SK-N-SH treated with all-trans-retinoic acid at 6 μM for 48 hours (cell line): ENCODE results near the gene NDOR1.

Experiments
- ATAC-seq: fragments of 200-7000 bp; cut with Tn5 transposase; 3 replicates; pipeline ENCODE4 v1.9.1; 2020; ENCODE audit warnings: mild to moderate bottlenecking, moderate library complexity
- ARNTL ChIP-seq: fragments of 450-650 bp; formaldehyde crosslinking; IDR thresholded peaks from 2 replicates; pipeline ENCODE4 v1.5.0; 2020; ENCODE audit warnings: low read depth, mild to moderate bottlenecking, moderate library complexity, borderline replicate concordance
- BACH2 ChIP-seq: fragments of 250-450 bp; sonication (Bioruptor Pico); IDR thresholded peaks from 2 replicates; pipeline ENCODE4 v1.9.0; 2021; ENCODE audit warnings: mild to moderate bottlenecking, borderline replicate concordance
- CSDC2 ChIP-seq: fragments of 250-450 bp; sonication (Bioruptor Pico); IDR thresholded peaks from 2 replicates; pipeline ENCODE4 v1.5.0; 2020; ENCODE audit warnings: mild to moderate bottlenecking, moderate library complexity
- ESRRG ChIP-seq: fragments of 250-450 bp; sonication (Bioruptor Pico); IDR thresholded peaks from 2 replicates; pipeline ENCODE4 v1.6.1; 2021; ENCODE audit warnings: mild to moderate bottlenecking
- OSR1 ChIP-seq: fragments of 250-450 bp; sonication (Bioruptor Pico); IDR thresholded peaks from 2 replicates; pipeline ENCODE4 v1.8.0; 2022; ENCODE audit warnings: moderate library complexity, mild to moderate bottlenecking, inconsistent platforms
- PPARA ChIP-seq: fragments of 250-450 bp; sonication (Bioruptor Pico); IDR thresholded peaks from 2 replicates; pipeline ENCODE4 v1.5.0; 2020; ENCODE audit warnings: mild to moderate bottlenecking, borderline replicate concordance
- RARB ChIP-seq: fragments of 250-450 bp; sonication (Bioruptor Pico); IDR thresholded peaks from 2 replicates; pipeline ENCODE4 v1.8.0; 2021; ENCODE audit warnings: mild to moderate bottlenecking, moderate library complexity
- SNAI2 ChIP-seq: fragments of 250-450 bp; sonication (Bioruptor Pico); IDR thresholded peaks from 2 replicates; pipeline ENCODE4 v1.5.0; 2020; ENCODE audit warnings: mild to moderate bottlenecking, moderate library complexity
- TCF4 ChIP-seq: fragments of 250-450 bp; sonication (Bioruptor Pico); IDR thresholded peaks from 2 replicates; pipeline ENCODE4 v1.8.0; 2021; ENCODE audit warnings: mild to moderate bottlenecking, moderate library complexity, borderline replicate concordance
- TOX ChIP-seq: fragments of 250-450 bp; sonication (Bioruptor Pico); IDR thresholded peaks from 2 replicates; pipeline ENCODE4 v1.8.0; 2021; ENCODE audit warnings: mild to moderate bottlenecking, moderate library complexity, borderline replicate concordance
- ZFP3 ChIP-seq: fragments of 250-450 bp; sonication (Bioruptor Pico); IDR thresholded peaks from 2 replicates; pipeline ENCODE4 v1.5.0; 2020; ENCODE audit warnings: mild to moderate bottlenecking, moderate library complexity
- ZFP30 ChIP-seq: fragments of 450-650 bp; formaldehyde crosslinking; IDR thresholded peaks from 2 replicates; pipeline ENCODE4 v1.5.0; 2022; ENCODE audit warnings: mild to moderate bottlenecking, moderate library complexity
- ZNF565 ChIP-seq: fragments of 450-650 bp; formaldehyde crosslinking; conservative IDR thresholded peaks from 2 replicates; pipeline ENCODE4 v1.5.0; 2020; ENCODE audit warnings: low read depth, mild to moderate bottlenecking, moderate library complexity
- ZNF70 ChIP-seq: fragments of 450-650 bp; formaldehyde crosslinking; IDR thresholded peaks from 2 replicates; pipeline ENCODE4 v1.5.0; 2020; ENCODE audit warnings: mild to moderate bottlenecking, moderate library complexity
- ZNF8 ChIP-seq: fragments of 450-650 bp; formaldehyde crosslinking; IDR thresholded peaks from 2 replicates; pipeline ENCODE4 v1.5.0; 2020; ENCODE audit warnings: mild to moderate bottlenecking, moderate library complexity
- TF ChIP-seq, protein P1 (sequence below): fragments of 250-450 bp; sonication (Bioruptor Pico); IDR thresholded peaks from 2 replicates; pipeline ENCODE4 v1.8.0; 2021; ENCODE audit warnings: low read depth, mild to moderate bottlenecking, moderate library complexity, borderline replicate concordance
- TF ChIP-seq, protein P2 (sequence below): fragments of 250-450 bp; sonication (Bioruptor Pico); IDR thresholded peaks from 2 replicates; pipeline ENCODE4 v1.8.0; 2020; ENCODE audit warnings: mild to moderate bottlenecking, moderate library complexity, borderline replicate concordance
- TF ChIP-seq, protein P3 (sequence below): fragments of 250-450 bp; sonication (Bioruptor Pico); IDR thresholded peaks from 2 replicates; pipeline ENCODE4 v1.5.0; 2020; ENCODE audit warnings: mild to moderate bottlenecking, moderate library complexity
- TF ChIP-seq, protein P4 (sequence below): fragments of 250-450 bp; sonication (Bioruptor Pico); IDR thresholded peaks from 2 replicates; pipeline ENCODE4 v1.5.1; 2020; ENCODE audit warnings: low read depth, mild to moderate bottlenecking, moderate library complexity

Gene NDOR1

DNA sequence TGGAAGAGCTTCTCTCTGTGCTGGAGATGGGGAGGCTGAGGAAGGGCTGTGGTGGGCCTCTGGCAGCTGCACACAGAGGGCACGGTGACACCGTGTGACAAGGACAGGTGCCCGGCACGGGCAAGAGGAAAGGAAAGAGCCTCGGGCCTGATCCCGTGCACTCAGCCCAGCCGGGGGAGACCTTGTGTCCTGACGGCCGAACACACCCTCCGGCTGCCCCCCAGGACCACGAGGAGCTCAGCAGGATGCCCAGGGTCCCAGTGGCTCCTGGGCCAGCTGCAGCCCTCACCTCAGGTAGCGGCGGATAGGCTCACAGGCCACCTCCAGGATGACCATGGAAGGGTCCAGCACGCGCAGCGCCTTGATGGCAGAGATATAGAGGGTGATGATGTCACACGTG lies 22.7 kb upstream of the NDOR1 start:
- ATAC-seq = no peak
- TF ChIP-seq PPARA (CRISPR knock-in tag) = no peak
- TF ChIP-seq TOX (CRISPR knock-in tag) = no peak
- TF ChIP-seq ZFP30 (CRISPR knock-in tag) = no peak
- no peak for TF ChIP-seq ESRRG (CRISPR knock-in tag)
- TF ChIP-seq ZNF8 (CRISPR knock-in tag) = no peak
- no peak for TF ChIP-seq ZNF70 (CRISPR knock-in tag)
- TF ChIP-seq, protein P1, sequence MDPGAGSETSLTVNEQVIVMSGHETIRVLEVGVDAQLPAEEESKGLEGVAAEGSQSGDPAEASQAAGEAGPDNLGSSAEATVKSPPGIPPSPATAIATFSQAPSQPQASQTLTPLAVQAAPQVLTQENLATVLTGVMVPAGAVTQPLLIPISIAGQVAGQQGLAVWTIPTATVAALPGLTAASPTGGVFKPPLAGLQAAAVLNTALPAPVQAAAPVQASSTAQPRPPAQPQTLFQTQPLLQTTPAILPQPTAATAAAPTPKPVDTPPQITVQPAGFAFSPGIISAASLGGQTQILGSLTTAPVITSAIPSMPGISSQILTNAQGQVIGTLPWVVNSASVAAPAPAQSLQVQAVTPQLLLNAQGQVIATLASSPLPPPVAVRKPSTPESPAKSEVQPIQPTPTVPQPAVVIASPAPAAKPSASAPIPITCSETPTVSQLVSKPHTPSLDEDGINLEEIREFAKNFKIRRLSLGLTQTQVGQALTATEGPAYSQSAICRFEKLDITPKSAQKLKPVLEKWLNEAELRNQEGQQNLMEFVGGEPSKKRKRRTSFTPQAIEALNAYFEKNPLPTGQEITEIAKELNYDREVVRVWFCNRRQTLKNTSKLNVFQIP (CRISPR knock-in tag) = no peak
- TF ChIP-seq RARB (CRISPR knock-in tag) = no peak
- TF ChIP-seq, protein P2, sequence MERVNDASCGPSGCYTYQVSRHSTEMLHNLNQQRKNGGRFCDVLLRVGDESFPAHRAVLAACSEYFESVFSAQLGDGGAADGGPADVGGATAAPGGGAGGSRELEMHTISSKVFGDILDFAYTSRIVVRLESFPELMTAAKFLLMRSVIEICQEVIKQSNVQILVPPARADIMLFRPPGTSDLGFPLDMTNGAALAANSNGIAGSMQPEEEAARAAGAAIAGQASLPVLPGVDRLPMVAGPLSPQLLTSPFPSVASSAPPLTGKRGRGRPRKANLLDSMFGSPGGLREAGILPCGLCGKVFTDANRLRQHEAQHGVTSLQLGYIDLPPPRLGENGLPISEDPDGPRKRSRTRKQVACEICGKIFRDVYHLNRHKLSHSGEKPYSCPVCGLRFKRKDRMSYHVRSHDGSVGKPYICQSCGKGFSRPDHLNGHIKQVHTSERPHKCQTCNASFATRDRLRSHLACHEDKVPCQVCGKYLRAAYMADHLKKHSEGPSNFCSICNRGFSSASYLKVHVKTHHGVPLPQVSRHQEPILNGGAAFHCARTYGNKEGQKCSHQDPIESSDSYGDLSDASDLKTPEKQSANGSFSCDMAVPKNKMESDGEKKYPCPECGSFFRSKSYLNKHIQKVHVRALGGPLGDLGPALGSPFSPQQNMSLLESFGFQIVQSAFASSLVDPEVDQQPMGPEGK (CRISPR knock-in tag) = no peak
- TF ChIP-seq OSR1 (CRISPR knock-in tag) = no peak
- no peak for TF ChIP-seq CSDC2 (CRISPR knock-in tag)
- TF ChIP-seq, protein P3, sequence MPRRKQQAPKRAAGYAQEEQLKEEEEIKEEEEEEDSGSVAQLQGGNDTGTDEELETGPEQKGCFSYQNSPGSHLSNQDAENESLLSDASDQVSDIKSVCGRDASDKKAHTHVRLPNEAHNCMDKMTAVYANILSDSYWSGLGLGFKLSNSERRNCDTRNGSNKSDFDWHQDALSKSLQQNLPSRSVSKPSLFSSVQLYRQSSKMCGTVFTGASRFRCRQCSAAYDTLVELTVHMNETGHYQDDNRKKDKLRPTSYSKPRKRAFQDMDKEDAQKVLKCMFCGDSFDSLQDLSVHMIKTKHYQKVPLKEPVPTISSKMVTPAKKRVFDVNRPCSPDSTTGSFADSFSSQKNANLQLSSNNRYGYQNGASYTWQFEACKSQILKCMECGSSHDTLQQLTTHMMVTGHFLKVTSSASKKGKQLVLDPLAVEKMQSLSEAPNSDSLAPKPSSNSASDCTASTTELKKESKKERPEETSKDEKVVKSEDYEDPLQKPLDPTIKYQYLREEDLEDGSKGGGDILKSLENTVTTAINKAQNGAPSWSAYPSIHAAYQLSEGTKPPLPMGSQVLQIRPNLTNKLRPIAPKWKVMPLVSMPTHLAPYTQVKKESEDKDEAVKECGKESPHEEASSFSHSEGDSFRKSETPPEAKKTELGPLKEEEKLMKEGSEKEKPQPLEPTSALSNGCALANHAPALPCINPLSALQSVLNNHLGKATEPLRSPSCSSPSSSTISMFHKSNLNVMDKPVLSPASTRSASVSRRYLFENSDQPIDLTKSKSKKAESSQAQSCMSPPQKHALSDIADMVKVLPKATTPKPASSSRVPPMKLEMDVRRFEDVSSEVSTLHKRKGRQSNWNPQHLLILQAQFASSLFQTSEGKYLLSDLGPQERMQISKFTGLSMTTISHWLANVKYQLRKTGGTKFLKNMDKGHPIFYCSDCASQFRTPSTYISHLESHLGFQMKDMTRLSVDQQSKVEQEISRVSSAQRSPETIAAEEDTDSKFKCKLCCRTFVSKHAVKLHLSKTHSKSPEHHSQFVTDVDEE (CRISPR knock-in tag) = no peak
- TF ChIP-seq BACH2 (CRISPR knock-in tag) = no peak
- TF ChIP-seq, protein P4, sequence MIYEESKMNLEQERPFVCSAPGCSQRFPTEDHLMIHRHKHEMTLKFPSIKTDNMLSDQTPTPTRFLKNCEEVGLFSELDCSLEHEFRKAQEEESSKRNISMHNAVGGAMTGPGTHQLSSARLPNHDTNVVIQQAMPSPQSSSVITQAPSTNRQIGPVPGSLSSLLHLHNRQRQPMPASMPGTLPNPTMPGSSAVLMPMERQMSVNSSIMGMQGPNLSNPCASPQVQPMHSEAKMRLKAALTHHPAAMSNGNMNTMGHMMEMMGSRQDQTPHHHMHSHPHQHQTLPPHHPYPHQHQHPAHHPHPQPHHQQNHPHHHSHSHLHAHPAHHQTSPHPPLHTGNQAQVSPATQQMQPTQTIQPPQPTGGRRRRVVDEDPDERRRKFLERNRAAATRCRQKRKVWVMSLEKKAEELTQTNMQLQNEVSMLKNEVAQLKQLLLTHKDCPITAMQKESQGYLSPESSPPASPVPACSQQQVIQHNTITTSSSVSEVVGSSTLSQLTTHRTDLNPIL (CRISPR knock-in tag) = no peak
- no peak for TF ChIP-seq SNAI2
- no peak for TF ChIP-seq ARNTL (CRISPR knock-in tag)
- no peak for TF ChIP-seq ZFP3 (CRISPR knock-in tag)
- no peak for TF ChIP-seq ZNF565 (CRISPR knock-in tag)

DNA sequence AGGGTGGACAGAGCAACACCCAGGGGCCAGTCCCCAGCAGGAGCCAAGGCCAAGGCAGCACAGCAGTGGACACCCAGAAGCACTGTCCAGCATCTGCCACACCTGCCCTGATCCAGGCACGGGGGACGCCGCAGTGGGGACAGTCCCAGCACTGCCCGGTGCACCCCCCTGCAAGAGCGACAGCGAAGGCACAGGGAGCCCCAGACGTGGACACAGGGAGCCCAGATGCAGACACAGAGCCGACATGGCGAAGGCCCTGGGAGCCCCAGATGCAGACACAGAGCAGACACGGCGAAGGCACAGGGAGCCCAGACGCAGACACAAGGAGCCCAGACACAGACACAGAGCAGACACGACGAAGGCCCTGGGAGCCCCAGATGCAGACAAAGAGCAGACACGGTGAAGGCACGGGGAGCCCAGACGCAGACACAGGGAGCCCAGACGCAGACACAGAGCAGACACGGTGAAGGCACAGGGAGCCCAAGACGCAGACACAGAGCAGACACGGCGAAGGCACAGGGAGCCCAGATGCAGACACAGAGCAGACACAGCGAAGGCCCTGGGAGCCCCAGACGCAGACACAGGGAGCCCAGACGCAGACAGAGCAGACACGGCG lies 21.4 kb upstream of the NDOR1 start:
- TF ChIP-seq RARB (CRISPR knock-in tag) (no peak), ESRRG (CRISPR knock-in tag) (no peak), ZNF8 (CRISPR knock-in tag) (no peak), TCF4 (CRISPR knock-in tag) (no peak), BACH2 (CRISPR knock-in tag) (no peak), SNAI2 (no peak)
- TF ChIP-seq, protein P1 (CRISPR knock-in tag) = no peak
- TF ChIP-seq, protein P3 (CRISPR knock-in tag) = no peak
- TF ChIP-seq, protein P4 (CRISPR knock-in tag) = no peak
- ATAC-seq = no peak
